Breast epithelium (tissue), 3 donors: Measurements from ENCODE around the gene PPARA.

Experiments
- CTCF ChIP-seq, 3 donors: fragments of 450-650 bp; IDR thresholded peaks; one replicate each; pipeline ENCODE4 v1.5.1; 2016 to 2017; ENCODE audit warnings: antibody characterized with exemption in 3 of 3, mild to moderate bottlenecking in 3 of 3, moderate library complexity in 3 of 3
- POLR2A ChIP-seq: fragments of 450-650 bp; IDR thresholded peaks from one replicate; pipeline ENCODE4 v1.6.1; 2016; ENCODE audit warnings: antibody characterized with exemption, mild to moderate bottlenecking, moderate library complexity
- POLR2AphosphoS5 ChIP-seq, 3 donors: sonication (generic); formaldehyde crosslinking; IDR thresholded peaks; one replicate each; pipeline ENCODE4 v1.6.1; 2017; ENCODE audit warnings: antibody characterized with exemption in 3 of 3

DNA sequence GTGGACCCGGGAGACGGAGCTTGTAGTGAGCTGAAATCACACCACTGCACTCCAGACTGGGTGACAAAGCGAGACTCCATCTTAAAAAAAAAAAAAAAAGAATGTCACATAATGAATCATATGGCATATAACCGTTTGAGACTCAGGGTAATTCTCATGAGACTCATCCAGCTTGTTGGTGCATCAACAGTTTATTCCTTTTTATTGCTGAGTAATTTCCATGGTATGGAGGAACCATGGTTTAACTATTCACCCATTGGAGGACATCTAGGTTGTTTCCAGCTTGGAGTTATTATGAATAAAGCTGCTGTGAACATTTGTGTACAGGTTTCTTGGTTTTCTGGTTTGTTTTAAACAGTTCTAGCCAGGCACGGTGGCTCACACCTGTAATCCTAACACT, 25.3 kb downstream of the PPARA start:
- TF ChIP-seq CTCF (IDR thresholded peaks at IDR 0.05) (no peak), POLR2A (no peak), POLR2AphosphoS5 (IDR thresholded peaks at IDR 0.05) (no peak)
